Neural progenitor cell (in vitro differentiated cells): ENCODE results near the gene ASPA.

Experiments
- EZH2phosphoT487 ChIP-seq: fragments of 200-600 bp; sonication (generic); IDR thresholded peaks from 2 replicates; pipeline ENCODE4 v1.6.1; 2017; ENCODE audit warnings: antibody characterized with exemption
- TF ChIP-seq, protein P1 (sequence below): fragments of 200-600 bp; sonication (generic); IDR thresholded peaks from 2 replicates; pipeline ENCODE4 v1.5.1; 2017; ENCODE audit warnings: antibody characterized with exemption, mild to moderate bottlenecking

GRCh38 chr17:3529817-3530741 lies 54.3 kb downstream of the ASPA start:
- TF ChIP-seq, protein P1, sequence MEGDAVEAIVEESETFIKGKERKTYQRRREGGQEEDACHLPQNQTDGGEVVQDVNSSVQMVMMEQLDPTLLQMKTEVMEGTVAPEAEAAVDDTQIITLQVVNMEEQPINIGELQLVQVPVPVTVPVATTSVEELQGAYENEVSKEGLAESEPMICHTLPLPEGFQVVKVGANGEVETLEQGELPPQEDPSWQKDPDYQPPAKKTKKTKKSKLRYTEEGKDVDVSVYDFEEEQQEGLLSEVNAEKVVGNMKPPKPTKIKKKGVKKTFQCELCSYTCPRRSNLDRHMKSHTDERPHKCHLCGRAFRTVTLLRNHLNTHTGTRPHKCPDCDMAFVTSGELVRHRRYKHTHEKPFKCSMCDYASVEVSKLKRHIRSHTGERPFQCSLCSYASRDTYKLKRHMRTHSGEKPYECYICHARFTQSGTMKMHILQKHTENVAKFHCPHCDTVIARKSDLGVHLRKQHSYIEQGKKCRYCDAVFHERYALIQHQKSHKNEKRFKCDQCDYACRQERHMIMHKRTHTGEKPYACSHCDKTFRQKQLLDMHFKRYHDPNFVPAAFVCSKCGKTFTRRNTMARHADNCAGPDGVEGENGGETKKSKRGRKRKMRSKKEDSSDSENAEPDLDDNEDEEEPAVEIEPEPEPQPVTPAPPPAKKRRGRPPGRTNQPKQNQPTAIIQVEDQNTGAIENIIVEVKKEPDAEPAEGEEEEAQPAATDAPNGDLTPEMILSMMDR = no peak
- TF ChIP-seq EZH2phosphoT487 = no peak
